Skeletal muscle cell (primary cell): Measurements from ENCODE around the gene GRIFIN.
A peak's percentile ranks its signal among the peaks of the same experiment; 100 is the strongest.

Experiments used
- DNase-seq: peaks from one replicate; pipeline ENCODE4 v3.0.0-alpha.2; 2010; ENCODE audit warnings: low read depth
- H3K4me3 ChIP-seq: 2 replicates; pipeline ENCODE4 v1.5.1; 2011; ENCODE audit warnings: low read depth, mild to moderate bottlenecking, control low read depth, low read length, moderate library complexity

Gene GRIFIN, protein sequence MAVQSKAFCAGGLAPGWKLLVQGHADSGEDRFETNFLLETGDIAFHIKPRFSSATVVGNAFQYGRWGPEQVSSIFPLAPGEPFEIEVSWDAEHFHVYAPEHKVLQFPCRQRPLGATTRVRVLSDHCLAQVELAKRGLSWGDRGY

DNA sequence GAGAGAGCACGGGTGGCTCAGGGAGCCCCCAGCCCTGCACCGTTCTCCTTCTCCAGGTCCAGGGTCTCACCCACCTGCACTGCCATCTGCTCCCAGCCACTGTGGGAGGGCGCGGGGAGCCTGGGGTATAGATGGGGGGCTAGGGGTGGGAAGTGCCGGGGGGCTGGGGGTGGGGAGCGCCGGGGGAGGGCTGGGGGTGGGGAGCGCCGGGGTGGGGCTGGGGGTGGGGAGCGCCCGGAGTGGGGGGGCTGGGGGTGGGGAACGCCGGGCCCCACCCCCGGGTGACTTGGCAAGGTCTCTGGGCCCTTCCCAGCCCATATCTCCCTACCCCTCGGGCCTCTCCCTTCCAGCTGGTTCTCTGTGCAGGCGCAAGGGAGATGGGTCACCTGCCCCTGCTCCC lies at the start of gene GRIFIN:
Gene GRIFIN, minus strand, starts transcription at position 101 of the 400 bp plus-strand sequence. Its CDS starts 15 bp downstream, at position 86.
- no peak within 1 kb of the TSS for H3K4me3 ChIP-seq
- no peak for DNase-seq

DNA sequence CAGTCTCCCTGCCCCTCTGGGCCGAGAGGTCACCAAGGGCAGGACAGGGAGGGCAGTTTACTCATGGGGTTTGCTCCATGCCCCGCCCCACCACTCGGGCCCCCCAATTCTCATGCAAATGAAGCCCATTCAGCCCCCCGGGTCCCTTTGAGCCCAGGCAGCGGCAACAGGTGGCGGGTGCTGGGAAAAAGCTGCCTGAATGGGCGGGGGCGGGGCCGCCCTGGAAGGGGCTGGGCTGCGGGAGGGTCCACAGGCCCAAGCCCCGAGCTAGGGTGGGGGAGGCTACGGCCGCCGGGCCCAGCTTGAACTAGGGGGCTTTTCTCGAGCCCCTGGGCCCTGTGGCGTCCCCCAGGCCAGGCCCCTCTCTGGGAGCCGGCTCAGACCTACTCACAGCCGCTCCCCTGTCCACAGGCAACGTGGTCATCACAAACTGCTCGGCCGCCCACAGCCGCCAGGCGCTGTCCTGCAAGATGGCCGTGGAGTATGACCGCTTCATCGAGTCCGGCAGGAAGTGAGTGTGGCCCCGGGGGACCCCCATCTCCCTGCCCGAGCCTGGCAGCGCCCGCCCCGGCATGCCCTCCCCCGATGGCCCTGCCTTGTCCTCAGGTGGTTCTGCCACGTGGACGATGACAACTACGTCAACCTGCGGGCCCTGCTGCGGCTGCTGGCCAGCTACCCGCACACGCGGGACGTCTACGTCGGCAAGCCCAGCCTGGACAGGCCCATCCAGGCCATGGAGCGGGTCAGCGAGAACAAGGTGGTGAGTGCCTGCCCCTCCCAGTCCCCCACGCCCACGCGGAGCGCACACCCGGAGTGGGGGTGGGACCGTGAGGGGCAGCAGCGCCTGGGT lies 48.8 kb upstream of the GRIFIN start:
- no peak for DNase-seq
- H3K4me3 ChIP-seq, result no peak overlapping the region

DNA sequence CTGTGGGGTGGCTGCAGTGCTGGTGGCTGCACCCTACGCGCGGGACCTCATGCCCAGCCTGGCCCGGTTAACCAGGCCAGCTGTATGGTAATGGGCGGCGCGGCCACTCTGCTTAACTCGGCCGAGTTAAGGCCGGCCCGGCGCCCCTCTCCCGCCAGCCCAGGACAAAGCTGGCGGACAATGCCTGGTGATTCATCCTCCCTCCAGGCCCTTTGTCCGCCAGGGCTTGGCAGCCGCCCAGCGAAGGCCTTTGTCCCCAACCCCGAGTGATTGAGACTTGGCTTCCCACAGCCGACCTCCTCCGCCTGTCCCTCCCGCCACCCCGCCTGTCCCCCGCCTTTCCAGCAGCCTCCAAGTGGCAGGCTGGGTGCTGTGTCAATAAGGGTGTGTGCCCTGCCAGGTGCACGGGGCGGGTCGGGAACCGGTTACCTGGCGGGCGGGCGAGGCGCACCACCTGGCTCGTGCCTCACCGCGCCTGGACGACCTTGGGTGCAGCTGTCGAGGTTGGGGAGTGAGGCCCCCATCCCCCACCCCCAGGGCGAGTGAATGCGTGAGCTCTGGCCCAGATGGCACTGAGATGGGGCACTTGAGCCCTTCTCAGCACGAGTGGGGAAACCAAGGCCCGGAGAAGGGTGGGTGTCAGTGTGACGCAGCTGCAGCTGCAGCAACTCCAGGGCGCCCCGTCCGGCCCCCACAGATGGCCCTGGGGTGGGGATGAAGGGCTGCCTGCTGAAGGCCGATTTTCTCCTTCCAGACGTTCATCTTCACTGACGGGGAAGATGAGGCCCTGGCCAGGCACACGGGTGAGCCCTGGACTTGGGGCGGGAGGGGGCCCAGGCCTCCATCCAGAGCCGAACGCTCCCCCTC lies 48.0 kb upstream of the GRIFIN start:
- peak overlapping the region; percentile 65 for H3K4me3 ChIP-seq
- DNase-seq, result no peak

DNA sequence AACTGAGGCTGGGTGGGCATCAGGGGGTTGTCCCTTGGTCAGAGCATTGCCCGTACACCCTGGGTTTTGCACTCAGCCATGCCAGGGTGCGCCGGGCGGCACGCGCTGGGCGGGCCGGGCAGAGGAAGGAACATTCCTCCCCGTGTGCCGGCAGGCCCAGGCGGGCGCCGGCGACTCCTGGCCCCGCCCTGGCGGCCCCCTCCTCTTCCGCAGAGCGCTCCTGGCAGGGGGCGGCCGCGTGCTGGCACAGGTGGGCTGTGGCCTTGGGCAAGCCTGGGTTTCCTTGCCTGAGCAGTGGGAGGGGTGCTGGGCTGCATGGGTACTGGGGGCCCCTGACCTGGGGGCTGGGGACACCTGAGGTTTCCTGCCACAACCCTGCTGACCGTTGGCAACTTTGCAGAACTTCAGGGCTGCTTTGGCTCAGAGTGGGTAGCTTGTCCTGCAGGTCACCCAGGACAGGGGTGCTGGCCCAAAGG lies 47.3 kb upstream of the GRIFIN start:
- DNase-seq, result no peak
- peak overlapping the region; percentile 65 for H3K4me3 ChIP-seq

DNA sequence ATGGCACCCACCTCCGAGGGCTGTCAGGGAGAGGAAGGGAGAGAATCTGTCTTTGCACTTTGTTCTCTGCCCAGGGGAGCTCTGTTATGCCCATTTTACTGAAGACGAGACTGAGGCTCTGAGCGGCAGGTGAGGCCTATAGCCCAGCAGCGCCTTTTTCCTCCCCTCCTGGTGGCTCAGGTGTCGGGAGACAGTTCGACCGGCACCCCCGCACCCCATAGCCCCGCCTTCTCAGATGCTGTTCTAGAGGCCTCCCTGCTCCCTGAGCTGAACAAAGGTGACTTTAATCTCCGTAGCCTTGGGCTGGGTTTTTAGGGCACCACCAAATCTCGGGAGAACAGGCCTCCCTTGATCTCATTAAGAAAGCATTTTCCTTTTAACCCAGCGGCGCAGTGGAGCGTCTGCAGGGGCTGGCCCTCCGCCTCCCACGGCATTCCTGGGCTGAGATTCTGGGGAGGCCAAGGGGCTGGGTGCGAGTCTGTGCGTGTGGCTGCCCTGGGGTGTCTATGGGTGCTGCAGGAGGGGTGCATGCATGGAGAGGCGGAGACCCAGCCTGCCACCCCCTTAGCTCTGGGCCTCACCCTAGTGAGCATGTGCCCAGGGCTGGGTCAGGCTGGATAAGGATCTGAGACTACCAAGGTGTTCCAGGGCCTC lies 46.7 kb upstream of the GRIFIN start:
- DNase-seq, result no peak
- peak overlapping the region; percentile 65 for H3K4me3 ChIP-seq

DNA sequence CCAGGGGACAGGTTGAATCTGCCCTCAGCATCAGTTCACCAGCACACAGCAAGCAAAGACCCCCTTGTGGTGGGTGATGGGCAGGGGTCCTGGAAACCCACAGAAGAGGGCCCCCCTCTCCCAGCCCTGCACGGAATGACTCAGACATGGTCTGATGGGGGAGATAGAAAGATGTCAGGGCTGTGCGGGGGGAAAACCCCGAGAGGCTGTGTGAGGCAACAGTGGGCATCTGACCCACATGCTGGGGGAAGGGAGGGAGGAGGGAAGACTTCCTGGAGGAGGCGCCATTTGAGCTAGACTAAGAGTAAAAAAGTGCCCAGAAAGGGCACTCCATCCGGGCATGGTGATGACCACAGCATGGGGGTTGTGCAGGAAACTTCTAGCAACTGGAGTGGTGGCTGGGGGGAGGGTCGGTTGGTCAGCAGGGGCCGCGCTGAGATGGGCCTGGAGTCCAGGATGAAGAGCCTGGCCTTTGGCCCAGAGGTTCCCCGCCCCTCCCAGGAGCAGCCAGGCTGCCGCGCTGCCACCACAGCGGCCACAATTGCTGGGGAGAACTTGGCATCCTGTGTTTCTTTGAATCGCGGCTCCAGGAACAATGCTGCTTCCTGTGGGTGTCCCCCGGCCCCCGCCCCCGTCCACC lies 45.9 kb upstream of the GRIFIN start:
- no peak for DNase-seq
- H3K4me3 ChIP-seq, result peak overlapping the region; percentile 65

DNA sequence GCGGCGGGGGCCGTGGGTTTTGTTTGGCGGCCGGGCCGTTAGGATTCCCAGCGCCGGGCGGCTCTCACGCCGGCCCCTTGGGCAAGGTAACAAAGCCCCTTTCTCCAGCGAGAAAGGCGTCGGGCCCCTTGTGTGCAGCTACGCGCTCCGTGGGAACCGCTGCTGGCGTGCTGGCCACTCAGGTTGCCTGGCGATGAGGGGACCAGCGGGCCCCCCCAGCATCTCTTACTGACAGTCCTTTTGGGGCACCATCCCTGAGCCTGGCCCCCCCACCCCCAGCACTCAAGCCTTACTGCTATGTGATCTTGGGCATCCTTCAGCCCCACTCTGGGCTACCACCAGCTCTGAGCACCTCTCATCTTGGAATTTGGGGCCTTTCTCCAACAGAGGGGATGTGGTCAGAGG lies 45.1 kb upstream of the GRIFIN start:
- H3K4me3 ChIP-seq, result peak overlapping the region; percentile 65
- DNase-seq, result no peak

DNA sequence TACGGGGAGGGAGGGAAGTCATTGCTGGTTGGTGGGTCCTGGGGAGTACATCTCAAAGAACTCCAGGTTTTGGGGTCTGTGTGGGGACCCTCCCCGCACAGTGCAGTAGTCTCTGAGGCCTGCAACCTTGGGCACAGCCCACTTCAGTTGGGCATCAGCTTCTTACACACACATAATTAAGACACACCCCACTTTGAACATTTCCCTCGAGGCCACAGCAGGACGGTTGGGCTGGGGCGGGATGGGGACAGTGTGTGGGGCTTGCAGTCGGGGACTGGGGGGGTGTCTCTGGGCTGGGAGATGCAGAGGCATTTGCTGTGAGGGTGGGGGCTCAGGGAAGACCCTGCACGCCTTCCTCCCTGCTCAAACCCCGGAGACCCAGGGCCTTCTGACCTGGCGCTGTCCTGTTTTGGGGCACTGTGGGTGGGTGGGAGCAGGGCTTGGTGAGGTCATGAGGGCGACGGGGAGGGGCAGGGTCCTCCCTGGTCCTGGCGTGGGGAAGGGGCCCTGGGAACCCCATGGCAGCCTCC lies 44.6 kb upstream of the GRIFIN start:
- no peak for DNase-seq
- H3K4me3 ChIP-seq, result peak overlapping the region; percentile 65

DNA sequence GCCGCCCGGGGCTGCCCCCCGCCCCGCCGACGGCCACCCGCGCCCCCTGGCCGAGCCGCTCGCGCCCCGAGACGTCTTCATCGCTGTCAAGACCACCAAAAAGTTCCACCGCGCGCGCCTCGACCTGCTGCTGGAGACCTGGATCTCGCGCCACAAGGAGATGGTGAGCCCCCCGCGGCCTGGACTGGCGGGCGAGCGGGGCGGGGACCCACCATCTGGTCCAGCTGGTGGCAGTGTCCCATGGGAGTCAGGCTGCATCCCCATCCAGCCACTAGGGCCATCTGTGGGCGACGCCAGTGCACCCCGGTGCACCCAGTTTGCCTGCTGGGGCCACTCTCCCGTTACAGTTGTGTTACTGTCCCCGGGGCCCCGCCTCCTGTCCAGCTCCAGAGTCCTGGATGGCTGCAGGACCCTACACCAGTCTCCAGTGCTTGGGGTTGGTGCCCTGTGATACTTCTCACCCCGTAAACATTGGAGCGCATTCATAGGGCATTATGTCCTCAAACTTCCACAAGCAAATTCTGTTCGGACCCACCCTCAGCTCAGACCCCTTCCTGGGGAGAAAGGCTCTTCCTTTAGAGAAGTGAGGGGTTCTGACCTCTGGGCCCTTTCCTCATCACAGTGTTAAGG lies 44.0 kb upstream of the GRIFIN start:
- no peak for DNase-seq
- H3K4me3 ChIP-seq, result peak overlapping the region; percentile 65

DNA sequence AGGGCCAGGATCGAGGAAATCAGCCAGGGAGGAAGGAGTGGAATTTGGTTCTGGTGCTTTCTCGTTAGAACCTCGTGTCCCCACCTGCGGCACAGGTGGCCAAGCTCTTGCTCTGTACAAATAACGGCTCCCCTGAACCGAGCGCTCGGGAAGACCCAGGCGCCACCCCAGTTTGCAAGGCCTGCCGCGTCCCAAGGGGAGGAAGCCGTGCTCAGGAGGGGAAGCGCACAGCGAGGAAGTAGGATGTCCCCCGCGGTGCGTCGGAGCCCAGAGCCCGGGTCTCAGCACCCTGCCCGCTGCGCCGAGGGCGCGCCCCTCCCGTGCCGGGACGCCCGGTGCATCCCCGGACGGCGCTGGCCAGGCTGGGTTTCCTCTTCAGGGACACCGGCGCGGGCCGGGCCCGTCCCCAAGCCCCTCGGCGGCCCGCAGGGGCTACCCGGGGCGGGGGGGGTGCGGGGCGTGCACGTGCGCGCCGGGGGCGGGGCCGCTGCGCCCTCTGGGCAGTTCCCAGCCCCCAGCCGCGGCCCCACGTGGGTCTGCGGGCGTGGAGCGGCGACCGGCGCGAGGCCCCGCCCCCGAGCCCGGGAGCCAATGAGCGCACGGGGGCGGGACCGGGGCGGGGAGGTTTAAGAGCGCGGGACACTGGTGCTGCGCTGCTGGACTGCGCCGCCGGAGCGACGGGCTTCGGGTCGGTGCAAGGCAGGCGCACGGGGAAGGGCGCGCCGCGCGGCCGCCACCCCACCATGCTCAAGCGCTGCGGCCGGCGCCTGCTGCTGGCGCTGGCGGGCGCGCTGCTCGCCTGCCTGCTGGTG lies 43.1 kb upstream of the GRIFIN start, which contains the start of gene LFNG:
Gene LFNG, plus strand, starts transcription at position 656 of the 812 bp plus-strand sequence. Its CDS starts 88 bp downstream, at position 744.
- peak within 1 kb of the TSS; percentile 65 for H3K4me3 ChIP-seq
- peak; percentile 73 for DNase-seq

DNA sequence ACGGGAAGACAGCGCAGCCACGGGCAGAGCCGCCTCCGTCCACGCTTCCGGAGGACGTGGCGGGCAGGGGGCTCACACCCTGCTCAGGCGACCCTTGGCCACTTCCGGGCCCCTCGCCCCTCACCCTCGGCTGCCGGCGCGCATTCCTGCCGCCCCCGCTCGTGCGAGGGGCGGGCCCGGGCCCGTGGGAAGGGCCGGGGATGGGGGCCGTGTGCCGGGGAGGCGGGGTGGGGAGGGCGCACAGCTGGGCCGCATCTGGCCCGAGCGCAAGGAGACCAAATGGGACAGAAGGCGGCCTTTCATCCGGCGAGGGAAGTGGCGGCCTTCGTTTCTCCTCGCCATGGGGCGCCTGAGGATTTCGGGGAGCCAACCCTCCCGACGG lies 42.5 kb upstream of the GRIFIN start:
- peak overlapping the region; percentile 44 for H3K4me3 ChIP-seq
- DNase-seq, result no peak

DNA sequence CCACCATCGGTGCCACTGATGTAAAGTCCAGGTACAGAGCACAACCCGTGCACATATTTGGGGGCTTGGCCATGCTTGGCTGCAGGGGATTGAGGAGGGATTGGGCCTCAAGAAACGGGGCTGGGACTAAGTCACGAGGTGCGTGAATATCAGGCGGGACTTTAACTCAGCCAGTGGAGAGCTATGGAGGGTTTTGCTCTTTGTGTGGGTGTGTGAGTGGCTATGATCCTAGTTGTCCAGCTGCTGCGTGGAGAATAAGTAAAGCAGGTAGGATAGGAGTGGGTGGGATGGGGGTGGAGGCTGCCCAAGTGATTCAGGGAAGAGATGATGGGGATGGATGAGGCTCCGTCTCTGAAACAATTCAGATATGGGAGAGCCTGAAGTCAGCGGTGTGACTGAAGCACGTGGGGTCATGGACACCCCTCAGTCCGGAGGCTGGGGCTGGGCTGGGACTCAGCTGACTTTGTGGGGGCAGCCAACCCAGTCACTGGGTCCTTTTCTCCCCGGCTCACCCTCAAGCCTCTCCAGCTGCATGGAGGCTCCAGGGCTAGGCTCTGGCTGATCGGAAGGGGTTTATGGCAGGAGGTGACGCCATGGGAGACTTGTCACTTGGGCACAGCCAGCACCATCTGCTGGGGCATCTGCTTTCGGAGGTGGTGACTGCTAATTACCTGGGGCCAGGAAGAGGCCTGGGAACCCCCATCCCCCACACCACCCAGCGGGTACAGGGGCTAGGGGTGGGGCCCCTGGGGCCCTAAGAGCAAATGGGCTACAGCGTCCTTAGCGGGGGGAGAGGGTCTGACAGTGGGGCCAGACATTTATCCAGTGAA lies 41.7 kb upstream of the GRIFIN start:
- no peak for DNase-seq
- no peak overlapping the region for H3K4me3 ChIP-seq

DNA sequence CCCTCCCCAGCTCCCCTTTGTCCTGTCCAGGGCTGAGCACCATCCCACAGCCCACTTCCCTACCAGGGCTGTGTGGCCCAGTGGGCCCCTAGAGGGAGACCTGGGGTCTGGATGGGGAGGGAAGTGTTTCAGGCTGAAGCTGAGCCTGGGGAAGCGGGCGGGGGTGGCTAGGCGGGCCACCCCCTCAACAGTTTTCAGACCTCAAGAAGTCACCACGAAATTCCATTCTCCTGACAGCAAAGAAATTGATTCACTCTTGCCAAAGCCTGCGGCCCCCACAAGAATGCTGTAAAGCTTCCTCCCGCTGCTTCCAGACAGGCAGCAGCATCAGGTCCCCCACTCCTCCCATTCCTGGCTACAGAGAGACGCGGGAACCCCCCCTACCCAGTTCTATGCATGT lies 40.8 kb upstream of the GRIFIN start:
- no peak overlapping the region for H3K4me3 ChIP-seq
- DNase-seq, result peak; percentile 83

DNA sequence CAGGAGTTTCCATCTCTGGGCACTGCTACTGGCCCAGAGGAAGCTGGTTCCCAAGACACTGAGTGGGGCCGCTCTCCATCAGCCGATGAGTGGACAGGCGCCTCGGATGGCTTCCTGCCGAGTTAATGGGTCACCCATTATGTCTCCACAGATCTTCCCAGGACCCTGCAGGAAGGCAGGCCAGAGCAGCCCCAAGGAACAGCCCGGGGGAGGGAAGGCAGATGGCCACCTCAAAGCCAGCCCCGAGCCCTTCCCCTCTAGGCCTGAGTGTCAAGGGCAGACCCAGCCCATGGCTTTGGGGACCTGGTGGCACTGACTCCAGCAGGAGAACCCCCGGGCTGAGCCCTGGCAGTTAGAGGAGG lies 40.0 kb upstream of the GRIFIN start:
- H3K4me3 ChIP-seq, result no peak overlapping the region
- no peak for DNase-seq

DNA sequence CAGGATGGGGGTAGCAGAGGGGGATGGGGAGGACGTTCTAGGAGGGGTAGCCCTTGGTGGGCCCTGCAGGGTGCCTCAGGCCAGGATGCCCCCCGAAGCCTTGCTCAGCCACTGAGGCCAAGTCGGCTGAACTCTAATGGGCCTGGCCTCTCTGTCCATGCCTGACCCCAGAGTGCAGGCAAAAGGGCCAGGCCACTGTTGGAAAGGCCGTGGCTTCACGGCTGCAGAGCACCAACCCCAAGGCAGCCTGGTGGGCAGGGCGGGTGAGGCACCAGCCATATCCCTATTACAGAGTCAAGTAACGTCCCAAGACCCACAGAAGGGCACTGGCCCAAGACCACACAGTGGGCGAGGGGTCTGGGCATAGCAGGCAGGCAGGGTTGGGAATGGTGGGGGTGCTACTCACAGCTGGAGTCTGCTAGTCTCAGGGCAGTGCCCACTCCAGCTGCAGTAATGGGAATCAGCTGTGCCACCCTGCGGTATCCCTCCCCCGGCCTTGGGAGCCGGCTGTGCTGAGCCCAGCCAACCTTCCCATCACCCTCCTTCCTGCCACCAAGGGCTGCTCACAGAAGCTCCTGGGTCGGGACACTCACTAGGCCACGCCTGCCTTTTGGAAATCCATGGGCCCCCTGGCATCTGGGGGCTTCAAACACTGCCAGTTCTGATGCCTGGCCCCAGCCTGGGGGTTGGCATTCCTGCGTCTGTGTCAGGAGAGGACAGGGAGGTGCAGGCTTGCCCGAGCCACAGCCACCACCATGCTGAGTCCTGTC lies 39.4 kb upstream of the GRIFIN start:
- no peak for DNase-seq
- no peak overlapping the region for H3K4me3 ChIP-seq
